Measurements from ENCODE around the gene ATG14.
"Not testable (repeated sequence)": the region's sequence is repeated elsewhere in the genome, so short reads cannot be mapped to it uniquely, and the experiment has no call there.

DNA sequence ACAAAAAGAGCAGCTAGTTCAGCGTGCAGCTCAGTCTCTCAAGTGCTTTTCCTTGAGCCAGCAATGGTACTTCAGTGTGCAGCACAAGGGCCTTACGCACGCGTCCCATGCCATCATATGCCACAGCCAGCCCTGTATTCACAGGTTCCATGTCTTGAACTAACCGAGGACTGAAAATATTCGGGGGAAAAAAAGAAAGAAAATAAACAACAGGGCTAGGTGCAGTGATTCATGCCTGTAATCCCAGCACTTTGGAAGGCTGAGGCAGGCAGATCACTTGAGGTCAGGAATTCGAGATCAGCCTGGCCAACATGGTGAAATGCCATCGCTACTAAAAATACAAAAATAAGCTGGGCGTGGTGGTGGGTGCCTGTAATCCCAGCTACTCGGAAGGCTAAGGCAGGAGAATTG, 28.6 kb downstream of the ATG14 start:
- not testable (repeated sequence) for TF ChIP-seq EP300 (IDR thresholded peaks at IDR 0.05)
- TF ChIP-seq, protein P1, sequence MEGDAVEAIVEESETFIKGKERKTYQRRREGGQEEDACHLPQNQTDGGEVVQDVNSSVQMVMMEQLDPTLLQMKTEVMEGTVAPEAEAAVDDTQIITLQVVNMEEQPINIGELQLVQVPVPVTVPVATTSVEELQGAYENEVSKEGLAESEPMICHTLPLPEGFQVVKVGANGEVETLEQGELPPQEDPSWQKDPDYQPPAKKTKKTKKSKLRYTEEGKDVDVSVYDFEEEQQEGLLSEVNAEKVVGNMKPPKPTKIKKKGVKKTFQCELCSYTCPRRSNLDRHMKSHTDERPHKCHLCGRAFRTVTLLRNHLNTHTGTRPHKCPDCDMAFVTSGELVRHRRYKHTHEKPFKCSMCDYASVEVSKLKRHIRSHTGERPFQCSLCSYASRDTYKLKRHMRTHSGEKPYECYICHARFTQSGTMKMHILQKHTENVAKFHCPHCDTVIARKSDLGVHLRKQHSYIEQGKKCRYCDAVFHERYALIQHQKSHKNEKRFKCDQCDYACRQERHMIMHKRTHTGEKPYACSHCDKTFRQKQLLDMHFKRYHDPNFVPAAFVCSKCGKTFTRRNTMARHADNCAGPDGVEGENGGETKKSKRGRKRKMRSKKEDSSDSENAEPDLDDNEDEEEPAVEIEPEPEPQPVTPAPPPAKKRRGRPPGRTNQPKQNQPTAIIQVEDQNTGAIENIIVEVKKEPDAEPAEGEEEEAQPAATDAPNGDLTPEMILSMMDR (IDR thresholded peaks at IDR 0.05) = not testable (repeated sequence)
